CD4-positive, CD25-positive, alpha-beta regulatory T cell (primary cell): ENCODE results near the gene STXBP1. TPM values are rescaled to one million over a fixed set of nuclear protein-coding genes. Genes with fewer than 3 reads are reported as not detected.
A peak's percentile ranks its signal among the peaks of the same experiment; 100 is the strongest.

Experiments used
- ATAC-seq, 2 donors: fragments of 150-1000 bp; cut with Tn5 transposase; one replicate each; pipeline ENCODE4 v1.10.0; 2021; ENCODE audit warnings: low read depth in 2 of 2, moderate number of reproducible peaks in 2 of 2, moderate library complexity in 1 of 2
- DNase-seq, 3 donors: peaks; one replicate each; pipeline versions ENCODE4 v3.0.0 to v3.0.0-alpha.2; 2012 to 2022; ENCODE audit warnings: mixed read lengths in 1 of 3
- H3K27ac ChIP-seq: one replicate; pipeline ENCODE4 v1.7.0; 2013; ENCODE audit warnings: mild to moderate bottlenecking, low read length; ENCODE audit not compliant: insufficient read depth, poor library complexity, severe bottlenecking
- H3K27me3 ChIP-seq: one replicate; pipeline ENCODE4 v1.7.0; 2013; ENCODE audit warnings: low read length; ENCODE audit not compliant: control insufficient read depth, insufficient read depth
- H3K36me3 ChIP-seq: one replicate; pipeline ENCODE4 v1.7.0; 2013; ENCODE audit warnings: mild to moderate bottlenecking, low read length, moderate library complexity; ENCODE audit not compliant: control insufficient read depth, insufficient read depth
- H3K4me1 ChIP-seq: 2 replicates; pipeline ENCODE4 v1.7.0; 2013; ENCODE audit warnings: mild to moderate bottlenecking, low read length; ENCODE audit not compliant: insufficient read depth, control insufficient read depth, poor library complexity, severe bottlenecking
- H3K4me3 ChIP-seq: one replicate; pipeline ENCODE4 v1.7.0; 2013; ENCODE audit warnings: low read depth, mild to moderate bottlenecking, low read length, moderate library complexity
- H3K9me3 ChIP-seq, 2 experiments: 1 replicate in 1 of 2; 2 replicates in 1 of 2; pipeline ENCODE4 v1.7.0; 2013; ENCODE audit warnings: low read length in 2 of 2, mild to moderate bottlenecking in 1 of 2, moderate library complexity in 1 of 2; ENCODE audit not compliant: control insufficient read depth in 2 of 2
- H3K27ac Mint-ChIP-seq, 3 donors: one replicate each; pipeline ENCODE4 v1.8.0; 2020 to 2022; ENCODE audit warnings: mild to moderate bottlenecking in 3 of 3, mixed read lengths in 3 of 3, moderate library complexity in 2 of 3
- H3K27me3 Mint-ChIP-seq: one replicate; pipeline ENCODE4 v1.8.0; 2022; ENCODE audit warnings: mild to moderate bottlenecking, mixed read lengths
- H3K36me3 Mint-ChIP-seq: one replicate; pipeline ENCODE4 v1.8.0; 2020; ENCODE audit warnings: mixed read lengths
- H3K4me1 Mint-ChIP-seq, 4 donors: one replicate each; pipeline ENCODE4 v1.8.0; 2020 to 2022; ENCODE audit warnings: mixed read lengths in 4 of 4, mild to moderate bottlenecking in 1 of 4
- H3K4me3 Mint-ChIP-seq, 4 donors: one replicate each; pipeline ENCODE4 v1.8.0; 2020 to 2022; ENCODE audit warnings: mild to moderate bottlenecking in 4 of 4, mixed read lengths in 4 of 4, moderate library complexity in 3 of 4
- H3K9me3 Mint-ChIP-seq, 7 donors: one replicate each; pipeline ENCODE4 v1.8.0; 2020 to 2022; ENCODE audit warnings: mixed read lengths in 7 of 7, mild to moderate bottlenecking in 3 of 7, moderate library complexity in 2 of 7
- polyA plus RNA-seq, 4 donors: library from polyadenylated mRNA; unstranded; fragments of 300-500 nt; fragmentation: Illumina TruSeq; gene quantifications; one replicate each; pipeline ENCODE4 v1.2.3, GENCODE V29; 2021
- total RNA-seq: library from RNA; stranded (reverse); gene quantifications from one replicate; pipeline ENCODE4 v1.2.3, GENCODE V29; 2022

Gene STXBP1
- total and polyA plus RNA-seq, 5 donors from 2014 or later, result 0.07 to 1.3 (median 0.26) TPM

DNA sequence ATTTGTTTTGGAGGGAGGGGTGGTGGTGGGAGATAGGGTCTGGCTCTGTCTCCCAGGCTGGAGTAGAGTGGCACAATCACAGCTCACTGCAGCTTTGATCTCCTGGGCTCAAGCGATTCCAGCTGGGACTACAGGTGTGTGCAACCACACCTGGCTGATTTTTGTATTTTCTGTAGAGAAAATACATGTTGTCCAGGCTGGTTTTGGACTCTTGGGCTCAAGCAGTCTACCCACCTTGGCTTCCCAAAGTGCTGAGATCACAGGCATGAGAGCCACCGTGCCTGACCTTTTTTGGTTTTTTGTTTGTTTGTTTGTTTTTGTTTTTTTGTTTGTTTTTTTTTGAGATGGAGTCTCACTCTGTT lies 15.4 kb downstream of the STXBP1 start:
- no peaks in the 10 kb centered on the region for H3K27me3 ChIP-seq
- Mint-ChIP-seq H3K9me3 (no peaks in the 10 kb centered on the region), H3K27me3 (peaks cover 33% of the 10 kb centered on the region), H3K27ac (no peak overlapping the region), H3K4me3 (no peak overlapping the region), H3K4me1 (no peaks in the 10 kb centered on the region), H3K36me3 (no peaks in the 10 kb centered on the region)
- ATAC-seq (no peak), DNase-seq (no peak)
- no peaks in the 10 kb centered on the region for H3K4me1 ChIP-seq
- H3K9me3 ChIP-seq, result no peaks in the 10 kb centered on the region
- H3K4me3 ChIP-seq, result no peak overlapping the region
- H3K27ac ChIP-seq, result no peak overlapping the region
- no peaks in the 10 kb centered on the region for H3K36me3 ChIP-seq

GRCh38 chr9:127628758-127629467 lies 16.8 kb downstream of the STXBP1 start:
- H3K36me3 ChIP-seq, result no peaks in the 10 kb centered on the region
- Mint-ChIP-seq H3K27me3 (peaks cover 36% of the 10 kb centered on the region), H3K36me3 (no peaks in the 10 kb centered on the region), H3K4me3 (no peak overlapping the region), H3K9me3 (no peaks in the 10 kb centered on the region), H3K4me1 (peaks cover 0 to under 1% (median 0%) of the 10 kb centered on the region in 4 donors), H3K27ac (no peak overlapping the region)
- H3K27ac ChIP-seq, result no peak overlapping the region
- no peak for DNase-seq
- no peak for ATAC-seq
- H3K4me1 ChIP-seq, result no peaks in the 10 kb centered on the region
- H3K27me3 ChIP-seq, result no peaks in the 10 kb centered on the region
- H3K4me3 ChIP-seq, result no peak overlapping the region
- no peaks in the 10 kb centered on the region for H3K9me3 ChIP-seq

DNA sequence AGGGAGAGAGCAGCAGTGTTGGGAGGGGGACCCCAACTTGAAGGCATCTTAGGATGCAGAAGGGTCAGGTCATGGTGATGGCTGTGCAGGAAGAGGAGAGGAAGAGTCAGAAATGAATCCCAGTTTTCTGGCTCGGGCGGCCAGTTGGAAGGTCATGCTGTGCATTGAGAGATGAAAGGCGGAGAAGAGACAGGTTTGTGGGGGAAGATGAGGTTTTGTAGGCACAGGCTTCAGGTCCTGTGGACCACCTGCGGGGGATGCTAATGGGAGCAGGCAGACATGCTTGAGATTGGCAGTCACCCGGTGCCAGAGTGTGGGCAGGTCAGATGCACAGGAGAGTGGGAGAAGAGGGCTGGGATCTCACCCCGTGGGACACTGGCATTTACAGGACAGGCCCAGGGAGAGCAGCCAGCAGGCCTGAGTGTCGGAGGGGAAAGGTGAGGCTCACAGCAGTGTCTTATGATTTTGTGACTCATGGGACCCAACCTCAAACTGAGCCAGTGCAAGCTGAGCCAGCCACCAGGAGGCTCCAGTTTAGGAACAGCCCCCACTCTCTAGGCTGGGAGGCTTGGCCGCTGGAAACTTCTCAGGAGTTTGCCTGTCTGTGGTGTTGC lies 17.5 kb downstream of the STXBP1 start:
- Mint-ChIP-seq H3K4me3 (no peak overlapping the region), H3K27ac (no peak overlapping the region), H3K4me1 (peaks cover 0 to 7% (median 0%) of the 10 kb centered on the region in 4 donors), H3K9me3 (no peaks in the 10 kb centered on the region), H3K27me3 (peaks cover 31% of the 10 kb centered on the region), H3K36me3 (no peaks in the 10 kb centered on the region)
- Histone ChIP-seq H3K27ac (no peak overlapping the region), H3K4me3 (no peak overlapping the region), H3K36me3 (no peaks in the 10 kb centered on the region), H3K9me3 (no peaks in the 10 kb centered on the region), H3K4me1 (no peaks in the 10 kb centered on the region), H3K27me3 (no peaks in the 10 kb centered on the region)
- ATAC-seq (no peak), DNase-seq (no peak)

DNA sequence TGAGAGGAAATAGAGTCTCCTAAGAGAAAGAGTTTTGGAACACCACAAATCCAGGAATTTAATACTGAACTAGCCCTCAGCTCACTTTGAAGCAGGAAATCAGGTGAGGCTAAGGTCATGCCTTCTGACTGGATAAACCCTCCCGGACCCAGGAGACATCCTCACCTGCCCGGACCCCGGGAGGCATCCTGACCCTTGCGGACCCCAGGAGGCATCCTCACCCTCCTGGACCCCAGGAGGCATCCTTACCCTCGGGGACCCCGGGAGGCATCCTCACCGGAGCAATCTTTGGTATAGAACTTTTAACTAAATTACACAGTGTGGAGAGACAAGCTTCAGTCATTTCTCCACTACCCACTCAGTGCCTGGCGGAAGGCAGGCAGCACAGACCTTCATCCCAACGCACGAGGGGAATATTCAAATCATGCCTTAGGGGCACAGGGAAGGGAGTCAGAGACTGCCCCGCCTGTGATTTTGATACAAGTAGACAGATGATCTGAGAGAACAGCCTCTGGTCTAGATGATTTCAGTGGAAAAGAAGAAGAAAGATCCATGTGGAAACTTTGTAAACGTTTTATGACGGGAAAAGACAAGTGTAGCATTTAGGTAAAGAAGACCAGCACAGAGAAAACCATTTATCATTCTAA lies 21.3 kb downstream of the STXBP1 start:
- no peaks in the 10 kb centered on the region for H3K36me3 Mint-ChIP-seq
- no peak overlapping the region for H3K4me3 Mint-ChIP-seq
- Histone ChIP-seq H3K9me3 (no peaks in the 10 kb centered on the region), H3K36me3 (no peaks in the 10 kb centered on the region), H3K4me3 (no peak overlapping the region), H3K27me3 (no peaks in the 10 kb centered on the region), H3K27ac (no peak overlapping the region), H3K4me1 (no peaks in the 10 kb centered on the region)
- H3K27me3 Mint-ChIP-seq, result peaks cover 30% of the 10 kb centered on the region
- H3K27ac Mint-ChIP-seq, result peak overlapping the region in 1 of 3 donors; percentile 75
- DNase-seq (no peak), ATAC-seq (no peak)
- H3K9me3 Mint-ChIP-seq, result no peaks in the 10 kb centered on the region
- peaks cover 0 to 8% (median 0%) of the 10 kb centered on the region in 4 donors for H3K4me1 Mint-ChIP-seq

- DNase-seq, result no peak
- no peak overlapping the region for H3K4me3 ChIP-seq
- H3K27me3 ChIP-seq, result no peaks in the 10 kb centered on the region
- H3K27ac Mint-ChIP-seq, result peak overlapping the region in 1 of 3 donors; percentile 49
- no peaks in the 10 kb centered on the region for H3K36me3 Mint-ChIP-seq
- H3K4me3 Mint-ChIP-seq, result no peak overlapping the region
- peaks cover 0 to 8% (median 0%) of the 10 kb centered on the region in 4 donors for H3K4me1 Mint-ChIP-seq
- no peak overlapping the region for H3K27ac ChIP-seq
- H3K9me3 Mint-ChIP-seq, result no peaks in the 10 kb centered on the region
- ATAC-seq, result no peak
- peaks cover 23% of the 10 kb centered on the region for H3K27me3 Mint-ChIP-seq
- H3K4me1 ChIP-seq, result no peaks in the 10 kb centered on the region
- no peaks in the 10 kb centered on the region for H3K9me3 ChIP-seq
- H3K36me3 ChIP-seq, result no peaks in the 10 kb centered on the region
Measured at GRCh38 chr9:127634021-127634420, 21.9 kb downstream of the STXBP1 start.

DNA sequence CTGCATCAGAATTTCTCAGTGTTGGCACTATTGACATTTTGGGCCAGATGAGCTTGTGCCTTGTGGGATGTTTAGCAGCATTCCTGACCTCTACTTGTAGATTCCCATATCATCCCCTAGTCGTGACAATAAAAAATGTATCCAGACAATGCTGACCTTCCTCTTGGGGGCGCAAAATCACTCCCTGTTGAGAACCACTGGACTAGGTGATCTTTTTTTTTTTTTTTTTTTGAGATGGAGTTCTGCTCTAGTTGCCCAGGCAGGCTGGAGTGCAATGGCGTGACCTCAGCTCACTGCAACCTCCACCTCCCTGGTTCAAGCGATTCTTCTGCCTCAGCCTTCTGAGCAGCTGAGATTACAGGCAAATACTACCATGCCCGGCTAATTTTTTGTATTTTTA lies 22.6 kb downstream of the STXBP1 start:
- Mint-ChIP-seq H3K4me3 (no peak overlapping the region), H3K4me1 (peaks cover 0 to 8% (median 0%) of the 10 kb centered on the region in 4 donors), H3K27ac (peak overlapping the region in 1 of 3 donors; percentile 49), H3K27me3 (peaks cover 16% of the 10 kb centered on the region), H3K36me3 (no peaks in the 10 kb centered on the region), H3K9me3 (no peaks in the 10 kb centered on the region)
- Histone ChIP-seq H3K4me1 (no peaks in the 10 kb centered on the region), H3K27ac (no peak overlapping the region), H3K4me3 (no peak overlapping the region), H3K9me3 (no peaks in the 10 kb centered on the region), H3K27me3 (no peaks in the 10 kb centered on the region), H3K36me3 (no peaks in the 10 kb centered on the region)
- DNase-seq (no peak), ATAC-seq (no peak)

- DNase-seq (no peak), ATAC-seq (no peak)
- Mint-ChIP-seq H3K4me3 (no peak overlapping the region), H3K4me1 (peaks cover 0 to 8% (median 0%) of the 10 kb centered on the region in 4 donors), H3K36me3 (no peaks in the 10 kb centered on the region), H3K27me3 (peaks cover 15% of the 10 kb centered on the region), H3K27ac (no peak overlapping the region), H3K9me3 (no peaks in the 10 kb centered on the region)
- Histone ChIP-seq H3K27ac (no peak overlapping the region), H3K4me1 (no peaks in the 10 kb centered on the region), H3K9me3 (no peaks in the 10 kb centered on the region), H3K36me3 (no peaks in the 10 kb centered on the region), H3K27me3 (no peaks in the 10 kb centered on the region), H3K4me3 (no peak overlapping the region)
Measured at GRCh38 chr9:127635201-127635735, 23.2 kb downstream of the STXBP1 start.
